Measurements from ENCODE around the gene WASHC3. TPM values are rescaled to one million over a fixed set of nuclear protein-coding genes. Genes with fewer than 3 reads are reported as not detected.
A peak's percentile ranks its signal among the peaks of the same experiment; 100 is the strongest.
"Not testable (repeated sequence)": the region's sequence is repeated elsewhere in the genome, so short reads cannot be mapped to it uniquely, and the experiment has no call there.

Gene WASHC3
- 33.6 TPM for polyA plus RNA-seq (ENCODE audit: insufficient read length)

- DNase-seq = peak; percentile 95
Measured at GRCh38 chr12:102061560-102062418, at the start of gene WASHC3. Gene WASHC3, minus strand, starts transcription at chr12:102061991. Its CDS starts 29 bp downstream, at chr12:102061962.

DNA sequence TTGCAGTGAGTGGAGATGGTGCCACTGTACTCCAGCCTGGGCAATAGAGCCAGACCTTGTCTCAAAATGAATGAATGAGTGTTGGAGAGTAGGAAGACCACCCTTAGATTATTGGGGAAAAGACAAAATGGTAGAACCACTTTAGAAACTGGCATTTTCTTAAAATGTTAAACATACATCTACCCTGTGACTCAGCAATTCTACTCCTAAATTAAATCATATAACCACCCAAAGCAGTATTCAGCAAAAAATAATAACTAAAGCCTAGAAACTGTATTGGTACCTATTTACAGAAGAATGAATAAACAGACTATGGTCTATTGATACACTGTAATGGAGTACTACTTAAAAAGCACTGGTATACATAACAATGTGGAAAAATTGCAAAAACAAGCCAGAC, 49.0 kb upstream of the WASHC3 start:
- DNase-seq = no peak

- no peak for DNase-seq
Measured at GRCh38 chr12:102107970-102108369, 46.2 kb upstream of the WASHC3 start.

- DNase-seq = no peak
Measured at GRCh38 chr12:102106905-102107304, 45.1 kb upstream of the WASHC3 start.

- DNase-seq = no peak
Measured at GRCh38 chr12:102096855-102097254, 35.1 kb upstream of the WASHC3 start.

GRCh38 chr12:102095677-102096263, 34.0 kb upstream of the WASHC3 start:
- DNase-seq = peak; percentile 15

DNA sequence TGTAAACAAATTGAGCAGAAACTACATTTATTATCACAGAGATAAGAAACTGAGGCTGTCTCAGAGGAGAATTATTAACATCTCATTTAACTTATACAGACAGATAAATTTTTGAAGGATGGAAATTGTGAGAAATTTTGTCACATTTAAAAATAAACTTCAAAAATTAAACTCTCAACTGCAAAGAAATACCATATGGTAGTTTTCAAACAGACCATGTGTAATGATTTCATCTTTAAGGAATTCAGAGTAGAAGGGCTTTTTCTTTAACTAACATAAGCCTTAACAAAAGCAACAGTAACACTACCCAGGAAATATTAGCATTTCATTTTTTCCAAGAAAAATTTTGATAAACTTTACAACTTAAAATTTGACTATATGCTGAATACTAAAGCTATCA, 31.5 kb upstream of the WASHC3 start:
- DNase-seq = no peak

DNA sequence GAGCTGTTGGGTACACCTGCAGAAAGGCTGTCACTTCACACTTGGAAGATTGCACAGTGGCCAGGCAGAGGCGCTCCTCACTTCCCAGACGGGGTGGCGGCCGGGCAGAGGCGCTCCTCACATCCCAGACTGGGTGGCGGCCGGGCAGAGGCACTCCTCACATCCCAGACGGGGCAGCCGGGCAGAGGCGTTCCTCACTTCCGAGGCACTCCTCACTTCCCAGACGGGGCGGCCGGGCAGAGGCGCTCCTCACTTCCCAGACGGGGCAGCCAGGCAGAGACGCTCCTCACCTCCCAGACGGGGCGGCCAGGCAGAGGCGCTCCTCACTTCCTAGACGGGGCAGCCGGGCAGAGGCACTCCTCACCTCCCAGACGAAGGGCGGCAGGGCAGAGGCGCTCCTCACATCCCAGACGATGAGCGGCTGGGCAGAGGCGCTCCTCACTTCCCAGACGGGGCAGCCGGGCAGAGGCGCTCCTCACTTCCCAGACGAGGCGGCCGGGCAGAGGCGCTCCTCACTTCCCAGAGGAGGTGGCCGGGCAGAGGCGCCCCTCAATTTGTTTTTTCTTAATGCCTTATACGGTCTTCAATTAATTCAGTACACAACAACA, 27.5 kb upstream of the WASHC3 start:
- DNase-seq = not testable (repeated sequence)

DNA sequence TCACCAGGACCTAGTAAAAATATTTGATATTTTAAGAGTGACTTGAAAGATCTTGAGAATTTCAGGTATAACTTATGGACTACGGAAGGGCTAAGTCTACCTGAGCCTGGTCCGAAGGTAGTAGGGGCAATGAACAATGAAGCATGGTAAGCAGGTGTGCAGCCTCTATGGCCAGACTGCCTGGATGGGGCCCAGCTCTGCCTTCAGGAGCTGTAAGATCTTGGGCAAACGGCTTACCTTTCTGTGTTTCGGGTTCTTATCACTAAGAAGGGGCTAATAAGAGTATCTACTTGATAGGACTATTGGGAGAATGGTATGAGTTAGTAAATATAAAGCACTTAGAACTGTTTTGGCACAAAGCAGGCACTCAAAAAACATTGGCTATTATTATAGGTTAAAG, 19.1 kb upstream of the WASHC3 start:
- no peak for DNase-seq

GRCh38 chr12:102072092-102072491, 10.3 kb upstream of the WASHC3 start:
- DNase-seq = not testable (repeated sequence)

DNA sequence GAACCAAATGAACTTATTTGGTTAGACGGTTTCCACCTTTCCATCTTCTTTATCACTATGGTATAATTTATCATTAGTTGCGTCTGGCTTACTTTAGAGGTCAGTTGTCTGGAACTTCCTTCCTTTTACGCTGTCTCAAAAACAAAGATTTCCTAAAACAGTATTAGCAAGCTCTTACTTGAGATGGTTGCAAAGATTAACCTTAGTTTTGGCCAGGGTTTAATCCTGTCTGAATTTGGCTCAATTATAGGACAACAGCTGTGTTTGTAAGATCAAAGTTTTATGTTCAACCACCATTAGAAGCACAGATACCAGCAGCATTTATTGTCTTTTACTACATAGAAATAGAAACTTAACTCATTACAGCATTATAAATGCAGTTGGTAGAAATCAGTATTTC, 7.9 kb upstream of the WASHC3 start:
- no peak for DNase-seq

DNA sequence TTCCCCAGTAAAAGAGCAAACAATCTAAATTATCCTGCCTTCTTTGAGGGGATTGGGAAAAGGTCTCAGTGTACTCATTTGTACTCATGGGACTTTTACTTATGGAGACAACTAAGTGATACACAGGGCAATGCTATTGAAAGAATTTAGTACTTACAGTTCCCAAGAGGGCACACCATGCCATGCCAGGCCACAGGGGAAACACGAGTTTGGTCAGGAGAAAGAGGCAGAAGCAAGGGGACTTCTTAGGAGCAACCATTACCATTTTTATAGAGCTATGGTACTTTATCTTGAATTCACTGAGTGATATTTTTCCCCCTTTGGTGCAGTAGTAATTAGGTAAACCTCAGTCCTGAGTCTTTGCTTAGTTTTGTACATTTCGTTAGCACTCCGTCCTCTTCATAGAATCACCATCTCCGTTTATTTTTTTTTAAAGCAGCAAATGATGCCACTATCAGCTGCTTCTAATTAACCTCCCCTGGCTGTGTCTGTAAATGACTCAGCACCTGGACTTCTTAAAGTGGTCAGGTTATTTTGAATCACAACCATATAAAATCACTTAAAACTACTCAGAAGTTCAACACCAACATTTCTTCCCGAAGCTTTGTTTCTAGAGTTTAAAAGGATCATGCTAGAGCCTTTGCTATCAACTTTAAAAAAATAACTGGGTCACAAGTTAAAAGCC, 5.9 kb upstream of the WASHC3 start:
- no peak for DNase-seq

DNA sequence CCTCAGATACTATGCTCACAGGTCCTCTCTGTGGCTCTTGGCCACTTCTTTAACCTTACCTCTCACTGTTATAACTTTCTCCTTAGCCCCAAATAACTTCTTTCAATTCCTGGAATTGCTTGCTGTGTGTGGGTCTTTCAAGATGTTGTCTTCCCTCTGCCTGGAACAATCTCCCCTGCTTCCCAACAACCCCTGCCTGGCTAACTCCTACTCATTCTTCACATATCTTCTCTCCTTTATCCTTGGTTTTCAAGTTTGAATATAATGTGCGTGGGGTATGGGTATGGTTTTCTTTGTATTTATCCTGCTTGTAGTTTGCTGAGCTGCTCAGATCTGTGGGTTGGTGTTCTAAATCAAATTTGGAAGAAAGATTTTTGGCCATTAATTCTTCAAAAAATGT, 2.7 kb upstream of the WASHC3 start:
- DNase-seq = no peak

- no peak for DNase-seq
Measured at GRCh38 chr12:102063069-102063468, 1.3 kb upstream of the WASHC3 start.

GRCh38 chr12:102062419-102062806, 622 bp upstream of the WASHC3 start:
- no peak for DNase-seq

DNA sequence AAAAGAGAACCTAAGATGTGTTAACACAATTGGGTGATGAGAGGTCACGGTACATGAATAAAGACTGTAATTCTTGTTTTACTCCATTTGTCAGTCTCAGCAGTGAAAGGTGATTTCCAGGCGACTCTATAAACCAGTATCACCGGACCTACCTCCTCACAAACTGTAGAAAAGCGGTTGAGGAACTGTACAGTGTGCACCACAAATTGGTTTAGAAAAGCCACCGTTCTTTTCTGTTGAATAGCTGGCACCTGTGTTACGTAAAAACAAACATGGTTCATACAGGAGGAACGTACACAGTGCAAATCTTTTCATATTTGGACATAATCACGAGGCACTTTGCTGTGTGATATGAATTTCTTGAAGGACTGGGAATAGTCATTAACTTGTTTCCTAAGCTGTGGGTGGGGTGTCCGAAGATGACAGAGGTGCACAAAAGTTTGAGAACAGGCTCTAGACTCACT, 663 bp downstream of the WASHC3 start:
- peak; percentile 5 for DNase-seq

DNA sequence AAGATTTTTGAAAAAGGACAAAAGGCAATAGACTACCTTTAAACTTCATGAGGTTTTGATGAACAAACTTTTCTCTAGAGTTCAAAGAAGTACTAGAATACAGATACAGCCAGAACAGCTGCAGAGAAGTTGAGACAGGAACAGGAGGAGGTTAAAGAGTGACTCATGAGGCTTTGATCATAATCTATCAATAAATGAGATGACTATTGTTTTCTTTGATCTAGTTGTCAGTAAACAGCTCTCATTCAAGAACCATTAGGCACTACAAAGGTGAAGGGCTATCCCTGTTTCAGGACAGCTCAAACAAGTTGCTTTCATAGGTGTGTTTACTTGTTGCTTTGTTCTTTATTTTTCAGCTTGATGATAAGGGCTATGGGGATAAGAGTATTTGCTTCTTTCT, 2.4 kb downstream of the WASHC3 start:
- DNase-seq = no peak

GRCh38 chr12:102054345-102054744, 7.4 kb downstream of the WASHC3 start:
- no peak for DNase-seq

- DNase-seq = no peak
Measured at GRCh38 chr12:102053062-102053349, 8.8 kb downstream of the WASHC3 start.

- DNase-seq = no peak
Measured at GRCh38 chr12:102052192-102053061, 9.4 kb downstream of the WASHC3 start.

DNA sequence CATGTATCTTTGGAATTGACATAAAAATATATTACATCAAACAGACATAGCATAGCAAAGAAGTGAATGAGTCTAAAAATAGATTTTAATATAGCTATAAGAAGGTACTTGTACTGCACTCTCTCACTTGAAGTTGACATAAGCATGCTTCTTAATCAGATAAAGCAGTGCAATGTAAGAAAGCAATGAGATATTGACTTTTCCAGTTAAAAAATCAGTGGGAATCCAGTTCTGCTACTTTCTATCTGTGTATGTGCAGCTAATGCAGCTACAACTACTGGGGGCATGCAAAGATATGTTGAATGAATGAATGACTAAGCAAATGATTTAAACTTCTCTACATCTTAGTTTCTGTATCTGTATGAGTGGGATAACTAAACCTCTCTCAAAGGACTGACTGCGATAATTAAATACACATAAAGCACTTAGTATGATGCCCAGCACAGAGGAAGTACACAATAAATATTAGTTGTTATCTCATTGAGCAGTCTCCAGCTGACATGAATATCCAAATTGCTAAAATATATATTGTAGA, 10.3 kb downstream of the WASHC3 start:
- no peak for DNase-seq
